ENCODE measurements around the gene ADAM15.

DNA sequence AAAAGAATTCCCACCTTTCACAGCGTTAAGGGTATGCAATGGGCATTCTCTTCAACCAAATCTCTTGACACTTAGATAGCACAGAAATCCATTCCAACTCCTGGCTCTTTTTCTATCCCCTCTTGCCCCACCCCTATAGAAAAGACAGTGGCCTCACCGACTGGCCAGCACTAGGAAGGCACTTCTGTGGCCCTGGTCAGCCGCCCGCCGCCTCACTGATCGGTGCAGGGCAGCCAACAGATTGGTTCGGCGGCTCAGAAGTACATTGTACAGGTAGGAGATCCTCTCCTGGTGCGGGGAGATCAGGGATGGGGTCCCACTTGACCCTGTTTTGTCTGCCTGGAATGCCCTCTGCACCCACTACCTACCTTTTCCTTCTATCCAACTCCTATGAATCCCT lies 26.8 kb upstream of the ADAM15 start:
- TF ChIP-seq, protein P1, sequence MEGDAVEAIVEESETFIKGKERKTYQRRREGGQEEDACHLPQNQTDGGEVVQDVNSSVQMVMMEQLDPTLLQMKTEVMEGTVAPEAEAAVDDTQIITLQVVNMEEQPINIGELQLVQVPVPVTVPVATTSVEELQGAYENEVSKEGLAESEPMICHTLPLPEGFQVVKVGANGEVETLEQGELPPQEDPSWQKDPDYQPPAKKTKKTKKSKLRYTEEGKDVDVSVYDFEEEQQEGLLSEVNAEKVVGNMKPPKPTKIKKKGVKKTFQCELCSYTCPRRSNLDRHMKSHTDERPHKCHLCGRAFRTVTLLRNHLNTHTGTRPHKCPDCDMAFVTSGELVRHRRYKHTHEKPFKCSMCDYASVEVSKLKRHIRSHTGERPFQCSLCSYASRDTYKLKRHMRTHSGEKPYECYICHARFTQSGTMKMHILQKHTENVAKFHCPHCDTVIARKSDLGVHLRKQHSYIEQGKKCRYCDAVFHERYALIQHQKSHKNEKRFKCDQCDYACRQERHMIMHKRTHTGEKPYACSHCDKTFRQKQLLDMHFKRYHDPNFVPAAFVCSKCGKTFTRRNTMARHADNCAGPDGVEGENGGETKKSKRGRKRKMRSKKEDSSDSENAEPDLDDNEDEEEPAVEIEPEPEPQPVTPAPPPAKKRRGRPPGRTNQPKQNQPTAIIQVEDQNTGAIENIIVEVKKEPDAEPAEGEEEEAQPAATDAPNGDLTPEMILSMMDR (IDR thresholded peaks at IDR 0.05), result no peak
- TF ChIP-seq POLR2A (IDR thresholded peaks at IDR 0.05) (no peak), POLR2AphosphoS5 (IDR thresholded peaks at IDR 0.05) (no peak), EP300 (IDR thresholded peaks at IDR 0.05) (no peak)
